Vagina (tissue), 2 donors: ENCODE measurements around the gene CST5.
"Not testable (repeated sequence)": the region's sequence is repeated elsewhere in the genome, so short reads cannot be mapped to it uniquely, and the experiment has no call there.

Experiments
- POLR2AphosphoS5 ChIP-seq, 2 donors: sonication (generic); formaldehyde crosslinking; IDR thresholded peaks; one replicate each; pipeline ENCODE4 v1.9.0; 2017; ENCODE audit warnings: antibody characterized with exemption in 2 of 2, mild to moderate bottlenecking in 2 of 2, low read depth in 1 of 2; ENCODE audit not compliant: insufficient read depth in 1 of 2
- TF ChIP-seq, protein P1 (sequence below), 3 experiments: fragments of 450-650 bp in 2 of 3; fragments of 200-600 bp in 1 of 3; sonication (generic) in 1 of 3; IDR thresholded peaks; one replicate each; pipeline ENCODE4 v1.5.1; 2017 to 2019; ENCODE audit warnings: antibody characterized with exemption in 3 of 3, mild to moderate bottlenecking in 2 of 3, moderate library complexity in 2 of 3

GRCh38 chr20:23902396-23902795 is 22.8 kb upstream of the CST5 start:
- not testable (repeated sequence) for TF ChIP-seq POLR2AphosphoS5 (IDR thresholded peaks at IDR 0.05; ENCODE audit: insufficient read depth in 1 of 2, low read depth in 1 of 2)
- TF ChIP-seq, protein P1, sequence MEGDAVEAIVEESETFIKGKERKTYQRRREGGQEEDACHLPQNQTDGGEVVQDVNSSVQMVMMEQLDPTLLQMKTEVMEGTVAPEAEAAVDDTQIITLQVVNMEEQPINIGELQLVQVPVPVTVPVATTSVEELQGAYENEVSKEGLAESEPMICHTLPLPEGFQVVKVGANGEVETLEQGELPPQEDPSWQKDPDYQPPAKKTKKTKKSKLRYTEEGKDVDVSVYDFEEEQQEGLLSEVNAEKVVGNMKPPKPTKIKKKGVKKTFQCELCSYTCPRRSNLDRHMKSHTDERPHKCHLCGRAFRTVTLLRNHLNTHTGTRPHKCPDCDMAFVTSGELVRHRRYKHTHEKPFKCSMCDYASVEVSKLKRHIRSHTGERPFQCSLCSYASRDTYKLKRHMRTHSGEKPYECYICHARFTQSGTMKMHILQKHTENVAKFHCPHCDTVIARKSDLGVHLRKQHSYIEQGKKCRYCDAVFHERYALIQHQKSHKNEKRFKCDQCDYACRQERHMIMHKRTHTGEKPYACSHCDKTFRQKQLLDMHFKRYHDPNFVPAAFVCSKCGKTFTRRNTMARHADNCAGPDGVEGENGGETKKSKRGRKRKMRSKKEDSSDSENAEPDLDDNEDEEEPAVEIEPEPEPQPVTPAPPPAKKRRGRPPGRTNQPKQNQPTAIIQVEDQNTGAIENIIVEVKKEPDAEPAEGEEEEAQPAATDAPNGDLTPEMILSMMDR (IDR thresholded peaks at IDR 0.05) = not testable (repeated sequence)
